Measurements from ENCODE around the gene MTR.

Gene MTR

DNA sequence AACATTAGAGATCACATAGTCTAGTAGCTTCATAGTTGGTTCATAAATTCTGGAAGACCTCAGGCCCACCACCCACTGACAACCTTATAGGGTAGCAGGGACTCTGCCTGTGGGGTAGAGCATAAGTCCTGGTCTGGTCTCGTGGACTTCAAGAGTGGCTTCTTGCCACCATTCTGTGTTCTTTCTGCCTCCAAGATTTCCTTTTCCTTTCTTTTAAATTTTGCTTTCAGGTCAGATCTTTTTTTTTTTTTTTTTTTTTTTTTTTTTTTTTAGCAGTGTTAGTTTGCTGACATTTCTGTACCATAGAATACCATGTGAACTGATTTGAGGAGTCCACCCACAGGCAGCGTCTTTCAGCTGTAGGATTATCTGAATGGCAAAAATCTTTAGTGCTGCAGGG, 28.5 kb downstream of the MTR start:
- H3K4me1 ChIP-seq (ENCODE audit: control insufficient read depth in 2 of 2, insufficient read depth in 2 of 2, low read length in 2 of 2), result no peaks in the 10 kb centered on the region
- H3K36me3 ChIP-seq (ENCODE audit: control insufficient read depth in 2 of 2, insufficient read depth in 2 of 2, low read length in 2 of 2), result peaks cover 33 to 42% of the 10 kb centered on the region in 2 donors
- H3K4me3 ChIP-seq (ENCODE audit: low read length in 2 of 2), result no peak overlapping the region
- no peaks in the 10 kb centered on the region for H3K9me3 ChIP-seq (ENCODE audit: control insufficient read depth in 2 of 2, low read length in 2 of 2)
- H3K27me3 ChIP-seq (ENCODE audit: control insufficient read depth in 2 of 2, insufficient read depth in 2 of 2, low read length in 2 of 2), result no peaks in the 10 kb centered on the region
- no peak overlapping the region for H3K9ac ChIP-seq (ENCODE audit: low read depth in 1 of 2, low read length in 2 of 2)
- no peak overlapping the region for H3K27ac ChIP-seq (ENCODE audit: low read depth in 2 of 2, low read length in 2 of 2)

DNA sequence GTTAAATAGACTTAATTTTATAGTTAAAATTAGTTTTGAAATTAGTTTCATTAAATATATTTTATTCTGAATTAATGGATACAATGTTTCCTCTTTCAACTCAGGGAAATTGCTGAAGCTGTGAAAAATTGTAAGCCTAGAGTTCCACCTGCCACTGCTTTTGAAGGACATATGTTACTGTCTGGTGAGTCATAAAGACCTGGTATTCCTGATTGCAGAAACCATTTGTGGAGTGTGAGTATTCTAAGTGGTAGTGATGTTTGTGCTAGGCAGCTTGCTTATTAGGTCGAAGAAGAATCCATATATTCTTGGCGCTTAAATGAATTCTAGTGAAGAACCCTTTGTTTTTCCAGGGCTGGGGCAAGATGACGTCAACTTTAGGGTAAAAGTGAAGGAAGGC, 34.0 kb downstream of the MTR start:
- no peak overlapping the region for H3K4me3 ChIP-seq (ENCODE audit: low read length in 2 of 2)
- H3K27me3 ChIP-seq (ENCODE audit: control insufficient read depth in 2 of 2, insufficient read depth in 2 of 2, low read length in 2 of 2), result no peaks in the 10 kb centered on the region
- no peaks in the 10 kb centered on the region for H3K4me1 ChIP-seq (ENCODE audit: control insufficient read depth in 2 of 2, insufficient read depth in 2 of 2, low read length in 2 of 2)
- H3K9me3 ChIP-seq (ENCODE audit: control insufficient read depth in 2 of 2, low read length in 2 of 2), result no peaks in the 10 kb centered on the region
- H3K36me3 ChIP-seq (ENCODE audit: control insufficient read depth in 2 of 2, insufficient read depth in 2 of 2, low read length in 2 of 2), result peaks cover 55 to 62% of the 10 kb centered on the region in 2 donors
- H3K27ac ChIP-seq (ENCODE audit: low read depth in 2 of 2, low read length in 2 of 2), result no peak overlapping the region
- H3K9ac ChIP-seq (ENCODE audit: low read depth in 1 of 2, low read length in 2 of 2), result no peak overlapping the region

DNA sequence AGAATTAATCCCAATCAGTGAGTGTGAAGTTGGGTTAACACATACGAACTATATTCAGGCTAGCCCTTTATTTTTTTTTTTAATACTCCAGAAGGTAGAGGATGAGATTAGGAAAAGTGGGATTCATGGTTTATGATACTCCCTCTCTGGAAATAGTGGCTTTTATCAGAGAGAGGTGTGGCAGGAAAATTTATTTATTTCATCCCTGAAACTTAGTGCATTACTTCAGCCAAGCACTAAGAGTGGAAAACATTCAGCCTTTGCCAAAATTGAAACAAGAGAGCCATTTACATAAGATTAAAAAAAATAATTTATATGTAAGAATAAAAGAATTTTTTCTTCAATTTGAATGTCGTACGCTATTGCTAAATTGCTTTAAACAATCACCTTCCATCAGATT, 35.0 kb downstream of the MTR start:
- Histone ChIP-seq H3K36me3 (ENCODE audit: control insufficient read depth in 2 of 2, insufficient read depth in 2 of 2, low read length in 2 of 2) (peaks cover 53 to 59% of the 10 kb centered on the region in 2 donors), H3K9ac (ENCODE audit: low read depth in 1 of 2, low read length in 2 of 2) (no peak overlapping the region), H3K4me3 (ENCODE audit: low read length in 2 of 2) (no peak overlapping the region), H3K9me3 (ENCODE audit: control insufficient read depth in 2 of 2, low read length in 2 of 2) (no peaks in the 10 kb centered on the region), H3K27me3 (ENCODE audit: control insufficient read depth in 2 of 2, insufficient read depth in 2 of 2, low read length in 2 of 2) (no peaks in the 10 kb centered on the region), H3K4me1 (ENCODE audit: control insufficient read depth in 2 of 2, insufficient read depth in 2 of 2, low read length in 2 of 2) (no peaks in the 10 kb centered on the region), H3K27ac (ENCODE audit: low read depth in 2 of 2, low read length in 2 of 2) (no peak overlapping the region)

DNA sequence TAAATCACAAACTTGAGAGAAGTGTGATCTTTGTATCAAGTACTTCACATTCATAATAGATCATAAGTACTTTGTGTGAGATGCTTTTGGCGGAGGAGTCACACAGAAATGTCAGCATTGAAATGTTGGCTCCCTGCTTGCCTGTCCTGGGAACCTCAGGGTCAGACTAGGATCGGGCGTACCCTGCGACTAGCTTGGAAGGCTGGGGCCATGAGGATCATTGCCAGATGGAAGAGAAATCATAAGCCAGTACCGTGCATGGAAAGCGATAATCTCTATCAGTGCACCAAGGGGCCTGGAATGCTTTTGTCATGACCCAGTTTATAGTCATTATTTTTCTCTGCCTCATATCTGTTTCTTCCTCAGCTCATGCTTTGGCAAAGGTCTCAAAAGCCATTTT, 35.5 kb downstream of the MTR start:
- no peaks in the 10 kb centered on the region for H3K27me3 ChIP-seq (ENCODE audit: control insufficient read depth in 2 of 2, insufficient read depth in 2 of 2, low read length in 2 of 2)
- no peak overlapping the region for H3K4me3 ChIP-seq (ENCODE audit: low read length in 2 of 2)
- no peaks in the 10 kb centered on the region for H3K4me1 ChIP-seq (ENCODE audit: control insufficient read depth in 2 of 2, insufficient read depth in 2 of 2, low read length in 2 of 2)
- no peak overlapping the region for H3K27ac ChIP-seq (ENCODE audit: low read depth in 2 of 2, low read length in 2 of 2)
- peaks cover 53 to 60% of the 10 kb centered on the region in 2 donors for H3K36me3 ChIP-seq (ENCODE audit: control insufficient read depth in 2 of 2, insufficient read depth in 2 of 2, low read length in 2 of 2)
- no peak overlapping the region for H3K9ac ChIP-seq (ENCODE audit: low read depth in 1 of 2, low read length in 2 of 2)
- H3K9me3 ChIP-seq (ENCODE audit: control insufficient read depth in 2 of 2, low read length in 2 of 2), result no peaks in the 10 kb centered on the region

DNA sequence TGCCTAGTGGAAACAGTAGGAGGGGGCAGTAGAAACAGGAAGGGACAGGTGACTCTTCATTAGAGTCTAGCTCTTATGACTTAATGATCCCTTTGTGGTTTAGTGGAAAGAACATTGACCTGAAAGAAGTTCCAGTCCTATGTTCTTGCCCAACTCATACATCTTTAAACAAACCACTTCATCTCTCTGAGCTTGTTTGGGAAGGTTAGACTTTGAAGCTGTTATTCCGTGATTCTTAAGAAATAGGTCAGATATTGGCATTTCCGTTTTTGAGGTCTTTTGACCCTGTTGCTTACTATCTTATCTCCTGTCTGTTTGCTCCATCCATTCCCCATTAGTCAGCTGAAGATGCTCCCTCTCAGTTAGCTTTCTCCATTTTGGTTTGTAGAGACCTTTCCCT, 38.5 kb downstream of the MTR start:
- Histone ChIP-seq H3K36me3 (ENCODE audit: control insufficient read depth in 2 of 2, insufficient read depth in 2 of 2, low read length in 2 of 2) (peaks cover 63 to 67% of the 10 kb centered on the region in 2 donors), H3K9ac (ENCODE audit: low read depth in 1 of 2, low read length in 2 of 2) (no peak overlapping the region), H3K27me3 (ENCODE audit: control insufficient read depth in 2 of 2, insufficient read depth in 2 of 2, low read length in 2 of 2) (no peaks in the 10 kb centered on the region), H3K27ac (ENCODE audit: low read depth in 2 of 2, low read length in 2 of 2) (no peak overlapping the region), H3K9me3 (ENCODE audit: control insufficient read depth in 2 of 2, low read length in 2 of 2) (no peaks in the 10 kb centered on the region), H3K4me3 (ENCODE audit: low read length in 2 of 2) (no peak overlapping the region), H3K4me1 (ENCODE audit: control insufficient read depth in 2 of 2, insufficient read depth in 2 of 2, low read length in 2 of 2) (no peaks in the 10 kb centered on the region)

DNA sequence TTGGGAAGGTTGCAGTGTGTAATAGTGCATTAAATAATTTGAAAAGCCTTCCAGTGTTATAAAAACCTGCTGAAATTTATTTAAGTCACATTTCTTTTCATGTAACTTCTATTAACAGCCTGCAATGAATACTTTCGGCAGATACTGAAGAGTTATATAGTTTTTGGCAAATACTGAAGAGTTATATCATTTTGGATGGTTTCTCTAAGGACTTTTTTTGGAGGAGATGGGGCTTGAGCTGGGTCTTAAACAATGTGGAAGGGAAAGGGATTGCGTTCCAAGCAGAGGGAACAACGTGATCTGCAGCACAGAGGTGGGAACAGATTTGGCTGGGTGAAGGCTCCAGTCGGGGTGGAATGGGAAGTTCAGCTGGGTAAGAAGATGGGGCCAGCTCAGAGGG, 39.8 kb downstream of the MTR start:
- no peak overlapping the region for H3K27ac ChIP-seq (ENCODE audit: low read depth in 2 of 2, low read length in 2 of 2)
- no peaks in the 10 kb centered on the region for H3K9me3 ChIP-seq (ENCODE audit: control insufficient read depth in 2 of 2, low read length in 2 of 2)
- no peaks in the 10 kb centered on the region for H3K27me3 ChIP-seq (ENCODE audit: control insufficient read depth in 2 of 2, insufficient read depth in 2 of 2, low read length in 2 of 2)
- no peak overlapping the region for H3K9ac ChIP-seq (ENCODE audit: low read depth in 1 of 2, low read length in 2 of 2)
- H3K36me3 ChIP-seq (ENCODE audit: control insufficient read depth in 2 of 2, insufficient read depth in 2 of 2, low read length in 2 of 2), result peaks cover 60 to 68% of the 10 kb centered on the region in 2 donors
- no peaks in the 10 kb centered on the region for H3K4me1 ChIP-seq (ENCODE audit: control insufficient read depth in 2 of 2, insufficient read depth in 2 of 2, low read length in 2 of 2)
- H3K4me3 ChIP-seq (ENCODE audit: low read length in 2 of 2), result no peak overlapping the region

DNA sequence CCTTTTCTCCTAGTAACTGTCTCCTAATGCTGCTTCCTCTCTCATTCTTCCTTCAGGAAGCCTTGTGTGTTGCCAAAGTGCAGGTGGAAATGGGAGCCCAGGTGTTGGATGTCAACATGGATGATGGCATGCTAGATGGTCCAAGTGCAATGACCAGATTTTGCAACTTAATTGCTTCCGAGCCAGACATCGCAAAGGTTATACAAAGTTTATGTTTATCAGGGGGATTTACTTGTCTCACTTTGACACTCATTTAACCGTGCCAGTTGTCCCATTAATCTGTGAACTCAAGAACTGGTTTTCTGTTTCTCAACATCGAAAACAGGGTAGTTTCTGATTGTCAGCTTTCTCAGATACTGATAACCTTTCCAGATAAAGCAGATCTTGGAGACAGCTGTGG, 40.4 kb downstream of the MTR start:
- H3K27me3 ChIP-seq (ENCODE audit: control insufficient read depth in 2 of 2, insufficient read depth in 2 of 2, low read length in 2 of 2), result no peaks in the 10 kb centered on the region
- peaks cover 59 to 69% of the 10 kb centered on the region in 2 donors for H3K36me3 ChIP-seq (ENCODE audit: control insufficient read depth in 2 of 2, insufficient read depth in 2 of 2, low read length in 2 of 2)
- H3K9me3 ChIP-seq (ENCODE audit: control insufficient read depth in 2 of 2, low read length in 2 of 2), result no peaks in the 10 kb centered on the region
- no peak overlapping the region for H3K27ac ChIP-seq (ENCODE audit: low read depth in 2 of 2, low read length in 2 of 2)
- no peak overlapping the region for H3K4me3 ChIP-seq (ENCODE audit: low read length in 2 of 2)
- H3K4me1 ChIP-seq (ENCODE audit: control insufficient read depth in 2 of 2, insufficient read depth in 2 of 2, low read length in 2 of 2), result no peaks in the 10 kb centered on the region
- H3K9ac ChIP-seq (ENCODE audit: low read depth in 1 of 2, low read length in 2 of 2), result no peak overlapping the region

DNA sequence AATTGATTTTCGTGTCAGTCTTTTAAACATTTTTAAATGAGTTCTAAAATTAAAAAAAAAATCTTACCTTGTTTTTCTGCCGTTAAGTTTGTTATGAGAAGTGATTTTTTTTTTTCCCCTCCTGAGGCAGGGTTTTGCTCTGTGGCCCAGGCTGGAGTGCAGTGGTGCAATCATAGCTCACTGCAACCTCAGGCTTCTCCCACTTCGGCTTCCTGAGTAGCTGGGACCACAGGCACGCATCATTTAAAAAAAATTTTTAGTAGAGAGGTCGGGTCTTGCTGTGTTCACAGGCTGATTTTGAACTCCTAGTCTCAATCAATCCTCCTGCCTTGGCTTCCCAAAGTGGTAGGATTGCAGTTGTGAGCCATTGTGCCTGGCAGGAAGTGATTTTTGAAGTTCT, 41.1 kb downstream of the MTR start:
- Histone ChIP-seq H3K36me3 (ENCODE audit: control insufficient read depth in 2 of 2, insufficient read depth in 2 of 2, low read length in 2 of 2) (peaks cover 52 to 66% of the 10 kb centered on the region in 2 donors), H3K4me1 (ENCODE audit: control insufficient read depth in 2 of 2, insufficient read depth in 2 of 2, low read length in 2 of 2) (no peaks in the 10 kb centered on the region), H3K27ac (ENCODE audit: low read depth in 2 of 2, low read length in 2 of 2) (no peak overlapping the region), H3K9ac (ENCODE audit: low read depth in 1 of 2, low read length in 2 of 2) (no peak overlapping the region), H3K9me3 (ENCODE audit: control insufficient read depth in 2 of 2, low read length in 2 of 2) (no peaks in the 10 kb centered on the region), H3K27me3 (ENCODE audit: control insufficient read depth in 2 of 2, insufficient read depth in 2 of 2, low read length in 2 of 2) (no peaks in the 10 kb centered on the region), H3K4me3 (ENCODE audit: low read length in 2 of 2) (no peak overlapping the region)

DNA sequence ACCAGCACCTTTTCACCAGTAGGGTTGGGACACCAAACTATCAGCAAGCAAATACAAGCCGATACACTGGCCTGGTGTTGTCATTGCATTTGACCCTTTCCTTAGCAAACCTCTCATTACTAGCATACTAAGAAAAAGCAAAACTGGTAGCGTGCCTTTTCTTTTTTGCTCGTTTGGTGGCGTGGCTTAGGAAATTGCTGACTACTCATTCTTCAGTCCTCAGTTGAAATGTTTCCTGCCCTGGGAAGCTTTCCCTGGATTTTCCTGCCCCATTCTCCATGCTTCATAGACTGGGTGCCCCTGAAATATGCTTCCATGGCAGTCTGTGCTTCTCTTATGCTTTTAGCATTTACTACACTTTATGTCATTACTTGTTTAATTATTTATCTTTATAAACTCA, 42.0 kb downstream of the MTR start:
- Histone ChIP-seq H3K27me3 (ENCODE audit: control insufficient read depth in 2 of 2, insufficient read depth in 2 of 2, low read length in 2 of 2) (no peaks in the 10 kb centered on the region), H3K36me3 (ENCODE audit: control insufficient read depth in 2 of 2, insufficient read depth in 2 of 2, low read length in 2 of 2) (peaks cover 45 to 60% of the 10 kb centered on the region in 2 donors), H3K4me1 (ENCODE audit: control insufficient read depth in 2 of 2, insufficient read depth in 2 of 2, low read length in 2 of 2) (no peaks in the 10 kb centered on the region), H3K9me3 (ENCODE audit: control insufficient read depth in 2 of 2, low read length in 2 of 2) (no peaks in the 10 kb centered on the region), H3K4me3 (ENCODE audit: low read length in 2 of 2) (no peak overlapping the region), H3K9ac (ENCODE audit: low read depth in 1 of 2, low read length in 2 of 2) (no peak overlapping the region), H3K27ac (ENCODE audit: low read depth in 2 of 2, low read length in 2 of 2) (no peak overlapping the region)

DNA sequence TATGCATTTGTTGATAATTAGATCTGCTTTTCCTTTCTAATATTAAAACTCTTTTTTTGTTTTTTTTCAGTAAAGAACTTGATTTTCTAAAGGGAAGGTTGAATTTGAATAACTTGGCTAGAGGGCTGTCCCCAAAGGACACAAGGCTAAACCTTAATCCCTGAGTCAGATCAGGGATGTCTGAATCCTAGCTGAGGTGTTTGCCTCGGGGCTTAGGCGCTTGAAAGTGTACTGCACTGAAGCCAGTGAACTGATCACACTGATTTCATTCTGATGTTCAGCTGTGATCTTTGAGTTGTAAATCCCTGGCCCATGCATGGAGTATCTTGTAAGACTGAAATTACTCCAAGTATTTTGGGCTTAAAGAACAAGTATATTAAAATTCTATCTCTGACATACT, 42.8 kb downstream of the MTR start:
- no peak overlapping the region for H3K4me3 ChIP-seq (ENCODE audit: low read length in 2 of 2)
- peaks cover 45 to 52% of the 10 kb centered on the region in 2 donors for H3K36me3 ChIP-seq (ENCODE audit: control insufficient read depth in 2 of 2, insufficient read depth in 2 of 2, low read length in 2 of 2)
- no peak overlapping the region for H3K9ac ChIP-seq (ENCODE audit: low read depth in 1 of 2, low read length in 2 of 2)
- H3K9me3 ChIP-seq (ENCODE audit: control insufficient read depth in 2 of 2, low read length in 2 of 2), result no peaks in the 10 kb centered on the region
- H3K27ac ChIP-seq (ENCODE audit: low read depth in 2 of 2, low read length in 2 of 2), result no peak overlapping the region
- no peaks in the 10 kb centered on the region for H3K4me1 ChIP-seq (ENCODE audit: control insufficient read depth in 2 of 2, insufficient read depth in 2 of 2, low read length in 2 of 2)
- no peaks in the 10 kb centered on the region for H3K27me3 ChIP-seq (ENCODE audit: control insufficient read depth in 2 of 2, insufficient read depth in 2 of 2, low read length in 2 of 2)

DNA sequence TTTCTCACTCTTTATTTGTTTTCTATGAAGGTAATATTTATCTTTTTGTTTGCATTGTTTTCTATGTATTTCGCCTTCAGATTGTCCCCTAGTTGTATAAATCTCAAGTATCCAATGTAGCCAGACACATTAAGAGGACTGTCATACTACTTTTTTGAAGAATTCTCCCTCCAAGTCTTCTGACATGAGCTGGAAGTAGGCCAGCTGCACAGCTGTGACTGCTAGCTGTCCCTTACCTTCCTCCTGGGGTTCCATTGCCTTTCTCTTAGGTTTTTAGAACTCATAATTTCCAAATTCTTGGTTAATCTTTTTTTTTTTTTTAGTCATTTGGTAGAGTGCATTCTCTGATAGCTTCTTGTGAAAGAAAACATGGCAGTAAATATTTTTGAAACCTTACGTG, 46.2 kb downstream of the MTR start:
- Histone ChIP-seq H3K9ac (ENCODE audit: low read depth in 1 of 2, low read length in 2 of 2) (no peak overlapping the region), H3K27me3 (ENCODE audit: control insufficient read depth in 2 of 2, insufficient read depth in 2 of 2, low read length in 2 of 2) (no peaks in the 10 kb centered on the region), H3K4me1 (ENCODE audit: control insufficient read depth in 2 of 2, insufficient read depth in 2 of 2, low read length in 2 of 2) (no peaks in the 10 kb centered on the region), H3K4me3 (ENCODE audit: low read length in 2 of 2) (no peak overlapping the region), H3K9me3 (ENCODE audit: control insufficient read depth in 2 of 2, low read length in 2 of 2) (no peaks in the 10 kb centered on the region), H3K36me3 (ENCODE audit: control insufficient read depth in 2 of 2, insufficient read depth in 2 of 2, low read length in 2 of 2) (peaks cover 32 to 39% of the 10 kb centered on the region in 2 donors), H3K27ac (ENCODE audit: low read depth in 2 of 2, low read length in 2 of 2) (no peak overlapping the region)
